Uterus (tissue), 4 donors: ENCODE measurements around the gene SIM2. TPM values are rescaled to one million over a fixed set of nuclear protein-coding genes. Genes with fewer than 3 reads are reported as not detected.

ENCODE experiments used
- DNase-seq, 2 donors: peaks; one replicate each; pipeline ENCODE4 v3.0.0-alpha.2; 2019 to 2020
- H3K27ac ChIP-seq, 2 donors: fragments of 200-600 bp; sonication (generic); 1 replicate in 1 of 2; 2 replicates in 1 of 2; pipeline ENCODE4 v1.5.1; 2016 to 2018
- H3K27me3 ChIP-seq, 2 donors: fragments of 200-600 bp; sonication (generic); one replicate each; pipeline ENCODE4 v1.5.1; 2018 to 2019; ENCODE audit warnings: control low read depth in 1 of 2
- H3K36me3 ChIP-seq, 2 donors: fragments of 200-600 bp; sonication (generic); one replicate each; pipeline ENCODE4 v1.5.1; 2019; ENCODE audit warnings: control low read depth in 1 of 2
- H3K4me1 ChIP-seq, 2 donors: fragments of 200-600 bp; sonication (generic); one replicate each; pipeline ENCODE4 v1.5.1; 2018 to 2019; ENCODE audit warnings: control low read depth in 1 of 2
- H3K4me3 ChIP-seq, 2 donors: fragments of 200-600 bp; sonication (generic); 1 replicate in 1 of 2; 2 replicates in 1 of 2; pipeline ENCODE4 v1.5.1; 2018 to 2019; ENCODE audit warnings: mild to moderate bottlenecking in 1 of 2
- H3K9me3 ChIP-seq, 2 donors: fragments of 200-600 bp; sonication (generic); one replicate each; pipeline ENCODE4 v1.5.1; 2019; ENCODE audit warnings: control low read depth in 1 of 2
- POLR2A ChIP-seq, 2 donors: fragments of 450-650 bp; IDR thresholded peaks; one replicate each; pipeline ENCODE4 v1.6.1; 2016; ENCODE audit warnings: antibody characterized with exemption in 2 of 2, mild to moderate bottlenecking in 1 of 2, moderate library complexity in 1 of 2
- intact Hi-C: fragments of 100-400 bp; cut with DNase I; formaldehyde crosslinking; loops from one replicate; pipeline ENCODE4 v1.15.1; 2023; ENCODE audit warnings: low total_unique reads
- total RNA-seq, 4 donors: library from RNA; depleted of rRNA in 3 of 4; stranded (reverse); fragments of >200 nt in 3 of 4; gene quantifications; one replicate each; pipeline versions ENCODE4 v1.1.0 to v1.2.4, GENCODE V29; 2014 to 2023
- TF ChIP-seq, protein P1 (sequence below), 4 experiments: fragments of 200-600 bp in 2 of 4; fragments of 450-650 bp in 2 of 4; sonication (generic) in 2 of 4; IDR thresholded peaks; one replicate each; pipeline ENCODE4 v1.5.1; 2016 to 2019; ENCODE audit warnings: antibody characterized with exemption in 4 of 4, mild to moderate bottlenecking in 2 of 4, moderate library complexity in 1 of 4
- donor health status: DM: yes; HTN: yes; CAD: no.

Gene SIM2
- total RNA-seq, 4 donors from 2014 or later: 0.21 to 0.59 TPM; not detected in 2

DNA sequence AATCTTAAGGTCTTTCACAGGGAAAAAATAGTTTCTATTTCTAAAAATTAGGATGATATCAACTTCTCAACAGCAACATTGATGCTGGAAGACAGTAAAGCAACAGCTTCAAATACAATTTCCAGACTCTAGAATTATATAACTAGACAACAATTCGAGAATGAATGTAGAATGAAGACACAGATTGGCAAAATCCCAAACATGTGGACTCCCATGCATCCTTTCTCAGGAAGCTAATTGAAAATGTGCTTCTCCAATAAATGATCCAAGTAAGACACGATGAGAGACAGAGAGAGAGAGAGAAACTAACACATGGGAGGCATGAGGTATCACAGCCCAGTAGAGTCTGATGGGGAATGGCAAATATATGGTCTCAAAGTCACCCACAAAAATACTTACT, 21.5 kb upstream of the SIM2 start:
- DNase-seq: no peak
- no peak for TF ChIP-seq POLR2A (IDR thresholded peaks at IDR 0.05)
- TF ChIP-seq, protein P1, sequence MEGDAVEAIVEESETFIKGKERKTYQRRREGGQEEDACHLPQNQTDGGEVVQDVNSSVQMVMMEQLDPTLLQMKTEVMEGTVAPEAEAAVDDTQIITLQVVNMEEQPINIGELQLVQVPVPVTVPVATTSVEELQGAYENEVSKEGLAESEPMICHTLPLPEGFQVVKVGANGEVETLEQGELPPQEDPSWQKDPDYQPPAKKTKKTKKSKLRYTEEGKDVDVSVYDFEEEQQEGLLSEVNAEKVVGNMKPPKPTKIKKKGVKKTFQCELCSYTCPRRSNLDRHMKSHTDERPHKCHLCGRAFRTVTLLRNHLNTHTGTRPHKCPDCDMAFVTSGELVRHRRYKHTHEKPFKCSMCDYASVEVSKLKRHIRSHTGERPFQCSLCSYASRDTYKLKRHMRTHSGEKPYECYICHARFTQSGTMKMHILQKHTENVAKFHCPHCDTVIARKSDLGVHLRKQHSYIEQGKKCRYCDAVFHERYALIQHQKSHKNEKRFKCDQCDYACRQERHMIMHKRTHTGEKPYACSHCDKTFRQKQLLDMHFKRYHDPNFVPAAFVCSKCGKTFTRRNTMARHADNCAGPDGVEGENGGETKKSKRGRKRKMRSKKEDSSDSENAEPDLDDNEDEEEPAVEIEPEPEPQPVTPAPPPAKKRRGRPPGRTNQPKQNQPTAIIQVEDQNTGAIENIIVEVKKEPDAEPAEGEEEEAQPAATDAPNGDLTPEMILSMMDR (IDR thresholded peaks at IDR 0.05): no peak
- Histone ChIP-seq H3K27me3 (no peaks in the 10 kb centered on the region), H3K36me3 (no peaks in the 10 kb centered on the region), H3K9me3 (peaks cover 0 to 10% of the 10 kb centered on the region in 2 donors), H3K4me1 (no peaks in the 10 kb centered on the region), H3K27ac (no peak overlapping the region), H3K4me3 (no peak overlapping the region)
- intact Hi-C loops: no loop called here

DNA sequence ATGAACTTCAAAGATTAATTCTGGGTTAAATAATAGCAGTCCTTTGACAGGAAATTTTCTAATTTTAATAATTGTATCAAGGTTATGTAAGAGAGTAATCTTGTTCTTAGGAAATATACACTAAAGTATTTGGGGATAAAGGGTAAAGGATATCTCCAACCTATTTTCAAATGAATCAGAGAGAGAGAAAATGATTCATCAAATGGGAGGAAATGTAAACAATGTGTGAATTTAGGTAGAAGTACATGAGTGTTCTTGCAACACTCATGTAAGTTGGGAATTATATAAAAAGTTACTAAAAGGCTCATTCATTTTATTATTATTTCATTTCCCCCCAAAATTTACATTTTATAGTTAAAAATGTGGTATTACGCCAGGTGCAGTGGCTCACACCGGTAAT, 20.4 kb upstream of the SIM2 start:
- H3K27ac ChIP-seq: no peak overlapping the region
- no peaks in the 10 kb centered on the region for H3K27me3 ChIP-seq
- H3K9me3 ChIP-seq: peaks cover 0 to 10% of the 10 kb centered on the region in 2 donors
- H3K4me3 ChIP-seq: no peak overlapping the region
- no peaks in the 10 kb centered on the region for H3K36me3 ChIP-seq
- H3K4me1 ChIP-seq: no peaks in the 10 kb centered on the region
- intact Hi-C loops: no loop called here
- no peak for DNase-seq
- TF ChIP-seq, protein P1 (IDR thresholded peaks at IDR 0.05): no peak

DNA sequence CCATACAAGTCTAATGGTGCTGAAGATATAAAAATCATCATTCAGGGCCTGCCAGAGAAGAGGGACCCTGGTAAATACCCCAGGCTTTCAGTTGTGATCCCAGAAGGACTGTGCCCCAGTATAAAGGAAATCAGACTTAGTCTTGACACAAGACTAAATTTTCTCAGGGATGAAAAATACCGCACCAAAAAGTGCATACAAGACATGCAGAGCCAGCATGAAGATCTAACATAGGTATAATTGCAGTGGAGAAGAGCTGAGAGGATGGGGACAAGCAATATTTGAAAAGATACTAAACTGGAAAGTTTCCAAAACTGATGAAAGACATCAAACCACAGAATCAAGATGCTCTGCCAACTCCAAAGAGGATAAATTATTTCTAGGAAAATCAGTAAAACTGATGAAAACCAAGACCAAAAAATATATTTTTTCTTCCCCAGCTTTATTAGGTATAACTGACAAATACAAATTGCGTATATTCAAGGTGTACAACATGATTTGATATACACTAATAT, 17.7 kb upstream of the SIM2 start:
- Histone ChIP-seq H3K9me3 (peaks cover 0 to 10% of the 10 kb centered on the region in 2 donors), H3K36me3 (no peaks in the 10 kb centered on the region), H3K27ac (no peak overlapping the region), H3K4me1 (no peaks in the 10 kb centered on the region), H3K4me3 (no peak overlapping the region), H3K27me3 (no peaks in the 10 kb centered on the region)
- no peak for DNase-seq
- no peak for TF ChIP-seq POLR2A (IDR thresholded peaks at IDR 0.05)
- TF ChIP-seq, protein P1 (IDR thresholded peaks at IDR 0.05): no peak
- intact Hi-C loops: no loop called here

DNA sequence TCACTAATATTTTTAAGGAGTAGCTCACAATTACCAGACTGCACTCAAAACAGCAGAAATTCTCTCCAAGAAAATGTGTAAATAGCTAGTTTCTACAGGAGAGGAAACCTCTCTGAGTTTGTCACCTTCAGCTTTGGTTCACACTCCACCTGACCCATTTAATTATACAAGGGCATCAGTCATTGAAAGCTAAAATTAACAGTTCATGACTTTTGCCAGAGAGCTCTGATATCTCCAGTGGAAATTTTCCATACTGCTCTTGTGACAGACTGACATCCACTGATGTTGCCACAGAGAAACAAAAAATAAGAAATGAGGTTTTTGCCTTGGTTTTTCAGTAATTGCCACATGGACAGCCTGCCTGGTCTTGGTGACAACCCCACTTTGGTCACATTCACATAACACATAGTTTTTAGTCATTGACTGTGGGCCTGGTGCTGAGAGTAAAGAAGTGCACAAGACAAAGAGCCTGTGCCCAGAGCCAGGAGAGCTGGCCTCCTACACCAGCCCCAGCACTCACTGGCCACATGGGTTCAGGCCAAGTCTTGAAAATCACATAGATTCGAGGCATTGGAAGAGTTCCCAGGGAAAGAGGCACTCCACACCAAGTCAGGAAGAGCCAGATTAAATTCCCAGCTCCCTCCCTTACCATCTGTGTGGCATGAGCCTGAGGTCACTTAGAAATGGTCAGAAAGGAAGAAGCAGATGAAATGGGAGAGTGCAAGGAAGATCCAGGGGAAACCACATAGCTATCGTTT, 13.8 kb upstream of the SIM2 start:
- no peak overlapping the region for H3K27ac ChIP-seq
- H3K4me1 ChIP-seq: no peaks in the 10 kb centered on the region
- DNase-seq: no peak
- no peaks in the 10 kb centered on the region for H3K36me3 ChIP-seq
- no peak overlapping the region for H3K4me3 ChIP-seq
- TF ChIP-seq POLR2A (IDR thresholded peaks at IDR 0.05): no peak
- TF ChIP-seq, protein P1 (IDR thresholded peaks at IDR 0.05): no peak
- peaks cover 0 to 8% of the 10 kb centered on the region in 2 donors for H3K9me3 ChIP-seq
- intact Hi-C loops: no loop called here
- no peaks in the 10 kb centered on the region for H3K27me3 ChIP-seq

DNA sequence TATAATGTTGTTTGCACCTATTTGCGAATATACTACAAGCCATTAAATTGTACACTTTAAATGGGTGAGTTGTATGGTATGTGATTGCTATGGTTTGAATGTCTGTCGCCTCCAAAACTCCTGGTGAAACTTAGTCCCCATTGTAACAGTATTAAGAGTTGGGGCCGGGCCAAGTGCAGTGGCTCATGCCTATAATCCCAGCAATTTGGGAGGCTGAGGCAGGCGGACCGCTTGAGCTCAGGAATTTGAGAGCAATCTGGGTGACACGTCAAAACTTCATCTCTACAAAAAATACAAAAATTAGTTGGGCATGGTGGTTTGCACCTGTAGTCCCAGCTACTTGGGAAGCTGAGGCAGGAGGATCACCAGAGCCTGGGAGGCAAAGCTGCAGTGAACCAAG, 12.0 kb upstream of the SIM2 start:
- H3K4me1 ChIP-seq: no peaks in the 10 kb centered on the region
- no peaks in the 10 kb centered on the region for H3K36me3 ChIP-seq
- no peak overlapping the region for H3K27ac ChIP-seq
- DNase-seq: no peak
- intact Hi-C loops: no loop called here
- H3K27me3 ChIP-seq: peaks cover 0 to 15% of the 10 kb centered on the region in 2 donors
- TF ChIP-seq, protein P1 (IDR thresholded peaks at IDR 0.05): no peak
- TF ChIP-seq POLR2A (IDR thresholded peaks at IDR 0.05): no peak
- H3K9me3 ChIP-seq: no peaks in the 10 kb centered on the region
- no peak overlapping the region for H3K4me3 ChIP-seq
